BLaER1 treated with 17β-estradiol and CSF1 and Interleukin-3, amounts not matched to agents 10 nM and 100 nM (cell line): ENCODE measurements around the gene POC5.

Source experiments
- H3K27ac ChIP-seq, 11 experiments: shearing (Covaris generic); formaldehyde crosslinking; 2 replicates each; pipeline ENCODE4 v1.8.1; 2022
- H3K27me3 ChIP-seq, 11 experiments: shearing (Covaris generic); formaldehyde crosslinking; 2 replicates each; pipeline ENCODE4 v1.8.1; 2022
- H3K36me3 ChIP-seq, 11 experiments: shearing (Covaris generic); formaldehyde crosslinking; 2 replicates each; pipeline ENCODE4 v1.8.1; 2022
- H3K4me1 ChIP-seq, 10 experiments: shearing (Covaris generic); formaldehyde crosslinking; 2 replicates each; pipeline ENCODE4 v1.8.1; 2022
- H3K4me2 ChIP-seq, 11 experiments: shearing (Covaris generic); formaldehyde crosslinking; 2 replicates each; pipeline ENCODE4 v1.8.1; 2022
- H3K4me3 ChIP-seq, 10 experiments: shearing (Covaris generic); formaldehyde crosslinking; 2 replicates each; pipeline ENCODE4 v1.8.1; 2022
- H3K9ac ChIP-seq, 11 experiments: shearing (Covaris generic); formaldehyde crosslinking; 2 replicates each; pipeline ENCODE4 v1.8.1; 2022
- H3K9me3 ChIP-seq, 11 experiments: shearing (Covaris generic); formaldehyde crosslinking; replicated peaks in 1 of 11; 2 replicates each; pipeline ENCODE4 v1.8.1; 2022
- H4K20me1 ChIP-seq, 11 experiments: shearing (Covaris generic); formaldehyde crosslinking; 2 replicates each; pipeline ENCODE4 v1.8.1; 2022
- Cebpa-rat ChIP-seq, 11 experiments: shearing (Covaris generic); IDR thresholded peaks; 2 replicates each; pipeline ENCODE4 v1.8.1; 2022

Gene POC5

GRCh38 chr5:75667586-75667985, 49.7 kb downstream of the POC5 start:
- Histone ChIP-seq H3K4me1 (peaks cover 11 to 17% (median 13%) of the 10 kb centered on the region in 10 experiments; a peak in 18 of 20 replicates), H3K4me2 (no peak overlapping the region), H3K9ac (no peak overlapping the region), H4K20me1 (no peaks in the 10 kb centered on the region), H3K4me3 (no peak overlapping the region), H3K27ac (no peak overlapping the region), H3K27me3 (no peaks in the 10 kb centered on the region), H3K9me3 (no peaks in the 10 kb centered on the region), H3K36me3 (peaks cover 1 to 13% (median 5%) of the 10 kb centered on the region in 11 experiments; a peak in 15 of 22 replicates)
- TF ChIP-seq Cebpa-rat (IDR thresholded peaks at IDR 0.05): no peak

- Histone ChIP-seq H3K4me2 (no peak overlapping the region), H3K4me1 (peaks cover 11 to 17% (median 13%) of the 10 kb centered on the region in 10 experiments; a peak in 18 of 20 replicates)
These were observed 50.4 kb downstream of the POC5 start for GRCh38 chr5:75666801-75667200.

GRCh38 chr5:75664979-75665378, 52.3 kb downstream of the POC5 start:
- Histone ChIP-seq H3K27me3 (no peaks in the 10 kb centered on the region), H3K27ac (no peak overlapping the region), H3K4me2 (no peak overlapping the region), H3K4me1 (peaks cover 11 to 26% (median 13%) of the 10 kb centered on the region in 10 experiments; a peak in 18 of 20 replicates), H4K20me1 (no peaks in the 10 kb centered on the region), H3K9me3 (no peaks in the 10 kb centered on the region), H3K36me3 (no peaks in the 10 kb centered on the region), H3K9ac (no peak overlapping the region), H3K4me3 (no peak overlapping the region)
- no peak for TF ChIP-seq Cebpa-rat (IDR thresholded peaks at IDR 0.05)

More at GRCh38 chr5:75666801-75667200, 50.4 kb downstream of the POC5 start:
- Histone ChIP-seq H3K36me3 (peaks cover 0 to 5% (median 0%) of the 10 kb centered on the region in 11 experiments; a peak in 3 of 22 replicates), H3K9ac (no peak overlapping the region), H3K27ac (no peak overlapping the region), H3K27me3 (no peaks in the 10 kb centered on the region), H3K9me3 (no peaks in the 10 kb centered on the region), H3K4me3 (no peak overlapping the region), H4K20me1 (no peaks in the 10 kb centered on the region)
- no peak for TF ChIP-seq Cebpa-rat (IDR thresholded peaks at IDR 0.05)

- no peak overlapping the region for H3K4me2 ChIP-seq
- H3K4me3 ChIP-seq: no peak overlapping the region
- H3K27me3 ChIP-seq: no peaks in the 10 kb centered on the region
- no peak overlapping the region for H3K9ac ChIP-seq
- H3K9me3 ChIP-seq: no peaks in the 10 kb centered on the region
- TF ChIP-seq Cebpa-rat (IDR thresholded peaks at IDR 0.05): no peak
- H4K20me1 ChIP-seq: no peaks in the 10 kb centered on the region
- no peaks in the 10 kb centered on the region for H3K36me3 ChIP-seq
- no peak overlapping the region for H3K27ac ChIP-seq
- H3K4me1 ChIP-seq: peaks cover under 1 to 18% (median 3%) of the 10 kb centered on the region in 10 experiments; a peak in 14 of 20 replicates
These were observed 53.5 kb downstream of the POC5 start for GRCh38 chr5:75663579-75664284.

GRCh38 chr5:75662061-75662460, 55.2 kb downstream of the POC5 start:
- Histone ChIP-seq H3K9ac (no peak overlapping the region), H3K4me2 (no peak overlapping the region)

GRCh38 chr5:75660678-75661465, 56.4 kb downstream of the POC5 start:
- peak overlapping the region in 2 of 11 experiments; percentile 19 to 54; a peak in 3 of 22 replicates for H3K4me2 ChIP-seq
- no peak overlapping the region for H3K4me3 ChIP-seq
- no peaks in the 10 kb centered on the region for H3K36me3 ChIP-seq
- H3K9me3 ChIP-seq: no peaks in the 10 kb centered on the region
- no peak overlapping the region for H3K27ac ChIP-seq
- H3K4me1 ChIP-seq: peaks cover 0 to 15% (median 0%) of the 10 kb centered on the region in 10 experiments; a peak in 3 of 20 replicates
- TF ChIP-seq Cebpa-rat (IDR thresholded peaks at IDR 0.05): no peak
- H3K9ac ChIP-seq: no peak overlapping the region
- H4K20me1 ChIP-seq: no peaks in the 10 kb centered on the region
- H3K27me3 ChIP-seq: no peaks in the 10 kb centered on the region

More at GRCh38 chr5:75662061-75662460, 55.2 kb downstream of the POC5 start:
- H4K20me1 ChIP-seq: no peaks in the 10 kb centered on the region
- TF ChIP-seq Cebpa-rat (IDR thresholded peaks at IDR 0.05): no peak
- H3K36me3 ChIP-seq: no peaks in the 10 kb centered on the region
- no peak overlapping the region for H3K27ac ChIP-seq
- no peaks in the 10 kb centered on the region for H3K9me3 ChIP-seq
- H3K27me3 ChIP-seq: no peaks in the 10 kb centered on the region
- H3K4me3 ChIP-seq: no peak overlapping the region
- peaks cover 0 to 15% (median 0%) of the 10 kb centered on the region in 10 experiments; a peak in 3 of 20 replicates for H3K4me1 ChIP-seq

- H3K4me3 ChIP-seq: no peak overlapping the region
- no peaks in the 10 kb centered on the region for H3K27me3 ChIP-seq
- no peak for TF ChIP-seq Cebpa-rat (IDR thresholded peaks at IDR 0.05)
- no peak overlapping the region for H3K27ac ChIP-seq
- peaks cover 0 to 15% (median 0%) of the 10 kb centered on the region in 10 experiments; a peak in 3 of 20 replicates for H3K4me1 ChIP-seq
- no peaks in the 10 kb centered on the region for H4K20me1 ChIP-seq
- no peaks in the 10 kb centered on the region for H3K36me3 ChIP-seq
- H3K9ac ChIP-seq: no peak overlapping the region
- H3K4me2 ChIP-seq: peak overlapping the region in 1 of 11 experiments; percentile 54; a peak in 3 of 22 replicates
- H3K9me3 ChIP-seq: no peaks in the 10 kb centered on the region
These were observed 57.3 kb downstream of the POC5 start for GRCh38 chr5:75659791-75660450.

- Histone ChIP-seq H3K4me1 (peaks cover 0 to 15% (median 0%) of the 10 kb centered on the region in 10 experiments; a peak in 3 of 20 replicates), H3K9me3 (no peaks in the 10 kb centered on the region), H3K4me3 (no peak overlapping the region), H4K20me1 (no peaks in the 10 kb centered on the region), H3K9ac (no peak overlapping the region), H3K27ac (no peak overlapping the region), H3K4me2 (no peak overlapping the region), H3K27me3 (no peaks in the 10 kb centered on the region), H3K36me3 (no peaks in the 10 kb centered on the region)
- no peak for TF ChIP-seq Cebpa-rat (IDR thresholded peaks at IDR 0.05)
These were observed 60.8 kb downstream of the POC5 start for GRCh38 chr5:75656311-75657003.
